Right atrium auricular region (tissue), 2 donors: ENCODE measurements around the gene UPP2. TPM values are rescaled to one million over a fixed set of nuclear protein-coding genes. Genes with fewer than 3 reads are reported as not detected.

ENCODE experiments used
- DNase-seq: peaks from one replicate; pipeline ENCODE4 v3.0.0-alpha.2; 2019; ENCODE audit warnings: low spot score
- H3K27ac ChIP-seq, 2 donors: fragments of 200-600 bp; sonication (generic); 1 replicate in 1 of 2; 2 replicates in 1 of 2; pipeline ENCODE4 v1.5.1; 2016 to 2019
- H3K27me3 ChIP-seq, 2 donors: fragments of 200-600 bp; sonication (generic); one replicate each; pipeline versions ENCODE4 v1.5.1 to v1.6.0; 2017 to 2019
- H3K36me3 ChIP-seq: fragments of 200-600 bp; sonication (generic); one replicate; pipeline ENCODE4 v1.5.1; 2016
- H3K4me1 ChIP-seq, 2 donors: fragments of 200-600 bp; sonication (generic); one replicate each; pipeline versions ENCODE4 v1.5.1 to v1.6.0; 2017 to 2019
- H3K4me3 ChIP-seq, 2 donors: fragments of 200-600 bp; sonication (generic); 1 replicate in 1 of 2; 2 replicates in 1 of 2; pipeline ENCODE4 v1.5.1; 2017 to 2019; ENCODE audit warnings: mild to moderate bottlenecking in 1 of 2, moderate library complexity in 1 of 2
- H3K9me3 ChIP-seq, 2 donors: fragments of 200-600 bp; sonication (generic); one replicate each; pipeline ENCODE4 v1.5.1; 2019
- total RNA-seq, 2 donors: library from RNA; depleted of rRNA; stranded (reverse); fragments of >200 nt; gene quantifications; one replicate each; pipeline ENCODE4 v1.1.0, GENCODE V29; 2016
- TF ChIP-seq, protein P1 (sequence below), 2 donors: fragments of 200-600 bp; sonication (generic); IDR thresholded peaks; one replicate each; pipeline ENCODE4 v1.5.1; 2019; ENCODE audit warnings: antibody characterized with exemption in 2 of 2

UPP2 gene
- total RNA-seq, 2 donors from 2014 or later, result not detected

DNA sequence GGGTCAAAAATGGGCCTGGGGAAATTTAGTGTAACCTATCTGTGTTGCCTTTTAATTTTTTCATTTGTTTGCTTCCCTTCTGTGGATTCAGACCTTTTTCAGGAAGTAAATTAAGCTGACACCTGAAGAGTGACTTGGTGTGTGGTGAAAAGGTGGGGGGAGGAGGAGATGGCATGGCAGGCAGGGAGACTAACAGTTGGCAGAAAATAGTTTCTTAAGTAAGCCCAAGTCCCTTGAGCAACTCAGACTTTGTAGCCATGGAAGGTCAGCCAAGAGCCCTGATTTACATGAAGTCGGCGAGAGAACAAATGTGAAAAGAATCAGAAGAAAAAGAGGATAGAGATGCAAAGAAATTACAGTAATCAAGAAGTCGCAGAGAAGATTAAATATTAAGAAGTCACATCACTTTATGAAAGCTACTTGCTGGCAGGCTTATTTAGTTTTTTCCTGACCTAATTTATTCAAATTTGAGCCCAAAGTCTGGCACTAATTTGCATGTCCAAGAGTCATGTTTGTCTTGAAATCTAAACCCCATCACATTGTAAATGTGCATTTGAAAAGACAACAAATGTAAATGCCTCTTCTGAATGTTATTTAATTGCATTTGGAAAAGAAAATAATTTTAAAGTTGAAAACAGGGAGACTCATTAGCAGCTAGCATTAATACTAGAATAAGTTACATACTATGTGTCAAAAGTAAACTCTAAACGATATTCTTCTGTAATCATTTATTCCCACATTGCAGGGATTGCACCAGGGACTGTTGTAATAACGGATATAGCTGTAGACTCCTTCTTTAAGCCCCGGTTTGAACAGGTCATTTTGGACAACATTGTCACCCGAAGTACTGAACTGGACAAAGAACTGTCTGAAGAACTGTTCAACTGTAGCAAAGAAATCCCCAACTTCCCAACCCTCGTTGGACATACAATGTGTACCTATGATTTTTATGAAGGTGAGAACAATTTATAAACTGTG, 19.3 kb downstream of the UPP2 start:
- Histone ChIP-seq H3K27me3 (no peaks in the 10 kb centered on the region), H3K9me3 (no peaks in the 10 kb centered on the region), H3K4me3 (no peak overlapping the region), H3K27ac (no peak overlapping the region), H3K36me3 (no peaks in the 10 kb centered on the region), H3K4me1 (no peaks in the 10 kb centered on the region)
- TF ChIP-seq, protein P1, sequence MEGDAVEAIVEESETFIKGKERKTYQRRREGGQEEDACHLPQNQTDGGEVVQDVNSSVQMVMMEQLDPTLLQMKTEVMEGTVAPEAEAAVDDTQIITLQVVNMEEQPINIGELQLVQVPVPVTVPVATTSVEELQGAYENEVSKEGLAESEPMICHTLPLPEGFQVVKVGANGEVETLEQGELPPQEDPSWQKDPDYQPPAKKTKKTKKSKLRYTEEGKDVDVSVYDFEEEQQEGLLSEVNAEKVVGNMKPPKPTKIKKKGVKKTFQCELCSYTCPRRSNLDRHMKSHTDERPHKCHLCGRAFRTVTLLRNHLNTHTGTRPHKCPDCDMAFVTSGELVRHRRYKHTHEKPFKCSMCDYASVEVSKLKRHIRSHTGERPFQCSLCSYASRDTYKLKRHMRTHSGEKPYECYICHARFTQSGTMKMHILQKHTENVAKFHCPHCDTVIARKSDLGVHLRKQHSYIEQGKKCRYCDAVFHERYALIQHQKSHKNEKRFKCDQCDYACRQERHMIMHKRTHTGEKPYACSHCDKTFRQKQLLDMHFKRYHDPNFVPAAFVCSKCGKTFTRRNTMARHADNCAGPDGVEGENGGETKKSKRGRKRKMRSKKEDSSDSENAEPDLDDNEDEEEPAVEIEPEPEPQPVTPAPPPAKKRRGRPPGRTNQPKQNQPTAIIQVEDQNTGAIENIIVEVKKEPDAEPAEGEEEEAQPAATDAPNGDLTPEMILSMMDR (IDR thresholded peaks at IDR 0.05), result no peak
- no peak for DNase-seq

DNA sequence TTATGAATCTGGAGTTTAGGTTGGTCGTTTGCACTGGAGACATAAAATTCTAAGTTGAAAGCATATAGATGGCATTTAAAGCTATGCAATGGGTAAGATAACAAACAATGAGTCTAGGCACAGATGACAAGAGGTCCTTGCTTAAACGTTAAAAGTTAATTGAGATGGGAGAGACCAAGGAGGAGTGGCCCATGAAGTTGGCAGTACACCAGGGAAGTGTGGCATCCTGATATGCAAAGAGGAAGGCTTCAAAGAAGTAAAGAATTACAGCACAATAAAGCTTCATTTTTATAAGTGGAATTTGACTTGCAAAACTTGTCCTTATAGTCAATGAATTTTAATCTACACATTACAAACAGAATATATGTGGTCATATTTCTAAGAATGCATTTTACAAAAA, 23.2 kb downstream of the UPP2 start:
- TF ChIP-seq, protein P1 (IDR thresholded peaks at IDR 0.05), result no peak
- Histone ChIP-seq H3K27me3 (no peaks in the 10 kb centered on the region), H3K27ac (no peak overlapping the region), H3K4me3 (no peak overlapping the region), H3K36me3 (no peaks in the 10 kb centered on the region), H3K4me1 (no peaks in the 10 kb centered on the region), H3K9me3 (no peaks in the 10 kb centered on the region)
- DNase-seq, result no peak

DNA sequence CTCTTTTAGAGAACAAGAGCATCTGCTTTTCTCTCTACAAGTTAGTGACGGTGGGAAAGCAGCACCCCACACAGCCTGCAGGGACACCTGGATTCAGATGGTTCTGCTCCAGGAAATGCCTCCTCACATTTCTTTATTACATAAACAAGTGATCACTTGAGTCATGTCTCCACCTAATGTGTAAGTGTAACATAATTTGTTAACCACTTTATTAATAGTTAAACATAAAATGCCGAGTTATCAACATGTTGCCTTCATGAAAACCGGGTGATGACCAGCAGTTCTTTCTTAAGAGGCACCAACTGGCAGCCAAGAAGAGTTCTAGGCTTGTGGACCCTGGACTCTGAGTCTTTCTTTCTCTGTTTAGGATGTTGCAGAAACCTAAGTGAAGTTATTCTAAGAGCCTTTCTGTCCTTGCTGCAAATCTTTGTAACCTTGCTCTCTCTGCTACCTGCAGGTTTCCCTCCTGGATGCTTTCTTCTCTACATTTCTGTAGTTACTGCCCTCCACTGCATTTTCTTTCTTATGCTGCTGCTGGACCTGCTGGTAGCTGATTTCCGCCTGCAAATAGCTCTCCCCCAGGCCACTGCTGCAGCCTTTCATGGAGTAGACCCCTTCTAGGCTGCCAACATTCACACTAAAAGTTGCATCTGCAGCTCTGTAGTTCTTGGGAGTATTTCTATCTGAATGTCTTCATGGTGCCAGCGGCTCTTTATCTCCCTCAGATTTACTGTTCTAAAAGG, 24.3 kb downstream of the UPP2 start:
- Histone ChIP-seq H3K27ac (no peak overlapping the region), H3K27me3 (no peaks in the 10 kb centered on the region), H3K36me3 (no peaks in the 10 kb centered on the region), H3K4me1 (no peaks in the 10 kb centered on the region), H3K9me3 (no peaks in the 10 kb centered on the region), H3K4me3 (no peak overlapping the region)
- DNase-seq, result no peak
- TF ChIP-seq, protein P1 (IDR thresholded peaks at IDR 0.05), result no peak

DNA sequence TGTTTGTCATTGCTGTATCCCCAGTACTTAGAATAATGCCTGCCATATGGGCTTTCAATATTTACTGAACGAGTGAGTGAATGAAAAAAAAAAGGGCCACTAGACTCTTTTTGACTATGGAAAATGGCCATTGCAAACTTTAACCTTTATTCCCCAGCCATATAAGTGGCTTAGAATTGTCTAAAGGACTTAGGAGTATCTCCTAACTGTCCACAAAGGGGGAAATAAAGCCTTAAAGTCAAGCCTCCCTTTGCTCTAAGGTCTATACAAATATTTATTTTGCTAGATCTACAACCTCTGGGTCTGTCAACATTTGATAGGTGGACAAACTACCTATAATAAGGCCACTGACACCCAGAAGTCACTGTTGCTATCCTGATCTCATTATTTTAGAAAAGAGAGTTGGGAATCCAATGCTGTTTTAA, 25.7 kb downstream of the UPP2 start:
- no peak for DNase-seq
- H3K9me3 ChIP-seq, result no peaks in the 10 kb centered on the region
- H3K4me3 ChIP-seq, result no peak overlapping the region
- H3K27me3 ChIP-seq, result no peaks in the 10 kb centered on the region
- no peak overlapping the region for H3K27ac ChIP-seq
- TF ChIP-seq, protein P1 (IDR thresholded peaks at IDR 0.05), result no peak
- no peaks in the 10 kb centered on the region for H3K36me3 ChIP-seq
- no peaks in the 10 kb centered on the region for H3K4me1 ChIP-seq

DNA sequence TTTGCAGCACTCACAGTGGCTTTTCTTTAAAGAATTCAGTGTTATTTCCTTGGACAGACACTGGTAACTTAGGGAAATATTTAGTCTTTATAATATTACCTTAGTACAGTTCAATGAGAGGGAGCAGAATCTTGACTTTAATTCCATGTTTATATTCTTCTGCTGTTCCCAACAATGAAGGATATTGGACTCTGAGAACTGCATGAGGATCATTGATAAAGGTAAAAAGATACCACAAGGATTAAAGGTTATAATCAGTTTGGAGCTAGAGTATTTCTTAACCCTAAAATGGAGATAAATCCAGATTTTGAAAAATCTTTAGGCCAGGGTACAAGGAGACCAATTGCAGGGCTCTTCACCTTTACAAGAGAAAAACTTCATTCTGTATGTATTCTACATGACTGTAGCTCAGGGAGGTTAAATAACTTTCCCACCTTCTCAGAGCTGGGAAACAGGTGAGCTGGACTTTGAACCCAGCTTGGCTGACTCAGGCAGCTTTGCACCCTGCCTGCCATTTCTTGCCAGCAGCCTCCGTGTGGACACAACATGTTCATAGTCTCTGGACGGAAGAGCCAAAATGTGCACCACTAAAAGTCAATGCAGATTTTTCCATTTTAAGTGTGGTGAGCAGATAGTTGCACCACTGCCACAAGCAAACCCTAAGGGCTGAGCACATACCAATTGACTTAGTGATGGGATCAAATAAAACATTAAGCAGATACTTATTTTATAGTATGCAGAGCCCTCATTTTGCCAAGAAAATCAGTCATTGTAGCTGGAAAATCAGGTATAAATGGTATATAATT, 26.7 kb downstream of the UPP2 start:
- Histone ChIP-seq H3K4me3 (no peak overlapping the region), H3K27me3 (no peaks in the 10 kb centered on the region), H3K9me3 (no peaks in the 10 kb centered on the region), H3K36me3 (no peaks in the 10 kb centered on the region), H3K4me1 (no peaks in the 10 kb centered on the region), H3K27ac (no peak overlapping the region)
- TF ChIP-seq, protein P1 (IDR thresholded peaks at IDR 0.05), result no peak
- DNase-seq, result no peak
